Measurements from ENCODE around the gene TMEM203. TPM values are rescaled to one million over a fixed set of nuclear protein-coding genes. Genes with fewer than 3 reads are reported as not detected.

TMEM203 gene
- polyA plus RNA-seq, 1 donor, result 33.0 TPM

DNA sequence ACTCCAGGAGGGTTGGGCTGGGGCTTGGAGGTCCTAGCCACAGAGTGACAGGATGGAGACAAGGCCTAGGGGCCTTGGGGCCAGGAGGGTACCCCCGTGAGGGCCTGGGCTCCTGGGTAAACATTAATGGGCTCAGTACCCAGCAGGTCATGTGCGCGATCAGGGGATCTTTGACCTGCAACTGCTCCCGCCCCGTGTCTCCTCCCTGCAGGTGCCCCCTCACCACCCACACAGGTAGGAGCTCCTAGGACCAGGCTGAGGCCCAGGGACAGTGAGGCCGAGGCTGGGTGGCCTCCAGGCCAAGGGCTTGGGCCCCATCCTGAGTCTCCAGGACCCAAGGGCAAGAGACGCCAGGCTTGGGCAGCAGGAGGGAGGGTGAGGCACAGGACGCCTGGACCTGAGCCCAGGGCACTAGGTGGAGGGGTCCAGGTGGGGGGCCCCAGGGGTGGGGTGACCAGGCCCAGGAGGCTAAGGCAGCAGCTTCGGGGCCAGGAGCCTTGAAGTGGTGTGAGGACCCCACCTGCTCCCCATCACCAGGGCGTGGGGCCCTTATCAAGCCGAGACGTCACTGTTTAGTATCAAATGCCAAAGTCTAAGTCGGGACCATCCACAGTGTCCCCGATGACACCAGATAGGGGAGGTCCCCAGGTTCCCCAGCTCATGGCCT, 25.4 kb upstream of the TMEM203 start, which contains the start of gene SLC34A3:
Gene SLC34A3 (plus strand): TSS at position 197 of the 667 bp plus-strand sequence. CDS start 802 bp downstream, outside the sequence.
- DNase-seq (ENCODE audit: low read depth), result no peak

DNA sequence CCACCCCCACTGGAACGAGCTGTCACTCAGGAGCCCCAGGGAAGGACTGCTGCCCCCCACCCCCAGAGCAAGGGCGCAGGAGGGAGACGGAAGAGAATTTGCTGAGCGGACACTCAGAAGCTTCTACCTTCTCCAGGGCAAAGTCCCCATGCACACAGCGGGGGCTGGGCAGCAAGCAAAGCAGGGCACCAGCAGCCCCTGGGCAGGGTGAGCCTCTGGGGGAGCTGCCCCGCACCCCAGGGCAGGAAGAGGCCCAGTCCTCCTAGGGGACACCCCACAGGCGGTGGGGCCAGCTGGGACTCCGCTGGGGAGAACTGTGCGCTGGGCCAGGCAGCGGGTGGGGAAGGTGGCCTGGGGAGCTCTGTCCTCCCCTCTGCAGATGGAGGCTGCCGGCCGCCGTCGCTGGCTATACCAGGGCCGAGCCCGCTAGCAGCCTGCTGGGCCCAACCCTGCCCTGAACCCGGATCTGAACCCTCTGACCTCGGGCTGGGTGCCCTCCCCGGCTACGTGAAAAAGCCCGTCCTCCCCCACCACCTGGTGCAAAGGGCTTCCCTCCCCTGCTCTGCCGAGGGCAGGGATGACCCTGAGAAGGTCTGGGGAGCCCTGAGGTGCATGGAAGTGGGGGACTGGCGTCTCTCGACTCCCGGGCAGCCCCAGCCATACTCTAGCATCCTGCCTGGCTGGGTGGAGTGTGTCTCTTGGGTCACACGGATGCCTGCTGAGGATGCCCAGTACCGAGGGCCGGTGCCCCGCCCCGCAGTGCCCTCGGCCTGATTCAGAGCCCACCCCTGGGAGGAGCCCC, 24.7 kb upstream of the TMEM203 start:
- no peak for DNase-seq (ENCODE audit: low read depth)

DNA sequence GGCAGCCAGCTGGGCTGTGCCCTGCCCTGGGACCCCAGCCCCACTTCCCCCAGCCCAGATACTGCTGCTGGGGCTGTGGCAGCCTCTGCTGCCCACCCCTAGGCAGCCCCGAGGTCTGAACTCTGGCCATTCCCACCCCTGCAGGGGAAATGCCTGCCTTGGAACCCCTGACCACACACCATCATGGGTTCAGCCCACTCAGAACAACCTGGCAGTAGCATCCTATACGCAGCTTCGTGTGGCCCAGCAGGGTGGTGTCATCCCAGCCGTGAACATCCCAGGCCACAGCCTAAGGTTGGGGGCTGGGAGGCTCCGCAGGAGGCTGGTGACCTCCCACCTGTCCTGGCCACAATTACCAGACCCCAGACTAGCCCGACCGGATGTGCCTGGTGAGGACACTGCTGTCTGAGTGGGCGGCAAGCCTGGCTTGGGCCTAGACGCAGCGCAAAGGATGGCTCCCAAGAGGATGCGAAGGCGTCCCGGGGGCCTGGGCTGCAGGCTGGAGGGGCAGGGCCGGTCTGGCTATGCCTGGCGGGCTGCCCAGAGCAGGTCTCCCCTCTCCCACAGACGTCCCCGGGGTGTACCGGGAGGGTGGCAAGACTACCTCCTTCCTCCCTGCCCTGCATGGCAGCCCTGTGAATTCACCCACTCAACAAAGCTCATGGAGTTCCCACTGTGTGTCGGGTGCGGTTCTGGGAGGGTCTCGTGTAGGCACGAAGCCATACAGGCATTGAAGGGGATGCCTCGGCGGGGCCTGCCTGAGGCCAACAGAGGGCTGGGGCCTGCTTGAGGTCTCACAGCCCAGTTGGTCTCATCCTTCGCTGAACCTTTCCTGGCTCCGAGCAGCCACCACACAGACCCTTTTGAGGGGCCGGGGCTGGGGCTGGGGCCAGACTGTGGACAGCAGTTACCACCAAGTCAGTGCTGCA, 23.8 kb upstream of the TMEM203 start:
- DNase-seq (ENCODE audit: low read depth), result no peak

DNA sequence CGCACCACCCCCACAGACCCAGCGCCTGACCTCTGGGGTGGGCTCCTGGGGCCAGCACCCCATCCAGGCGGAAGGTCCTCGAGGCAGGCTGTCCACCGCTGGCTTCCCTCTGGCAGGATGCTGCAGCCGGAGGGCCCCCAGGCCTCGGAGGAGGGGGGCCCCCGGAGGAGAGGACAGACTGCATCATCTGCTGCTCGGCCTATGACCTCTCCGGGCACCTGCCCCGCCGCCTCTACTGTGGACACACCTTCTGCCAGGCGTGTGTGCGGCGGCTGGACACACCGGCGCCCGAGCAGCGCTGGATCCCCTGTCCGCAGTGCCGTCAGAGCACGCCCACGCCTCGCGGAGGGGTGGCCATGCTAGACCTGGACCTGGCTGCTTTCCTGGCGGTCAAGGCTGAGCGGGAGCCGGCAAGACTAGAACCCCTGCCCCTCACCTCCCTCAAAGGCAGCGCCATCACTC, 23.1 kb upstream of the TMEM203 start:
- DNase-seq (ENCODE audit: low read depth), result no peak

DNA sequence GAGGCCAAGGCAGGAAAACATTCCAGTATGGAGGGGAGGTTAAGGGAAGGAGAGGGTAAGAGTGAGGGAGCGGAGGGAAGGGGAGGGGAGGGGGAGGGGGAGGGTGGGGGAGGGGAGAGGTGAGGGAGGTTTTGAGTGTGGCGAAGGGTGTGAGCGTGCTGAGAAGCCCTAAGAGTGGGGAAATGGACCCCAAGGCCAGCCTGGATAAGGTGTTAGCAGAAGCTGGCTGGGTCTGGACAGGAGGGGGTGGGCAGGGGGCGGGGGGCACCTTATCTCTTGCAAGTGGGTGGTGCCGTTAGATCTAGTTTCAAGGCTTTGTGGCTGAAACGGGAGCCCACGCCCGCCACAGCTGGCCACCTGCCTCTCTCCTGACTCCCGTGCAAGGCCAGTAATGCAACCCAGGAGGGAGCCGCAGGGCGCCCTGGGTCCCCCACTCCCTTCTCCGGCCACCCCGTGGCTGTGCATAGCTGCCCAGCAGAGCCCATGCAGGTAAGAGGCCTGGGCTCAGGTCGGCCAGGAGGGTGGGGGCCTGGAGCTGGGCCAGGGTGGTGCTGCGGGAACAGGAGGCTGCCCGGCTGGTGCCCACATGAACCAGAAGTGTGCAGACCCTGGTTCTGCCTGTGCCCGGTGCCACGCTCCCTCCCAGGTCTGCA, 22.5 kb upstream of the TMEM203 start:
- no peak for DNase-seq (ENCODE audit: low read depth)

DNA sequence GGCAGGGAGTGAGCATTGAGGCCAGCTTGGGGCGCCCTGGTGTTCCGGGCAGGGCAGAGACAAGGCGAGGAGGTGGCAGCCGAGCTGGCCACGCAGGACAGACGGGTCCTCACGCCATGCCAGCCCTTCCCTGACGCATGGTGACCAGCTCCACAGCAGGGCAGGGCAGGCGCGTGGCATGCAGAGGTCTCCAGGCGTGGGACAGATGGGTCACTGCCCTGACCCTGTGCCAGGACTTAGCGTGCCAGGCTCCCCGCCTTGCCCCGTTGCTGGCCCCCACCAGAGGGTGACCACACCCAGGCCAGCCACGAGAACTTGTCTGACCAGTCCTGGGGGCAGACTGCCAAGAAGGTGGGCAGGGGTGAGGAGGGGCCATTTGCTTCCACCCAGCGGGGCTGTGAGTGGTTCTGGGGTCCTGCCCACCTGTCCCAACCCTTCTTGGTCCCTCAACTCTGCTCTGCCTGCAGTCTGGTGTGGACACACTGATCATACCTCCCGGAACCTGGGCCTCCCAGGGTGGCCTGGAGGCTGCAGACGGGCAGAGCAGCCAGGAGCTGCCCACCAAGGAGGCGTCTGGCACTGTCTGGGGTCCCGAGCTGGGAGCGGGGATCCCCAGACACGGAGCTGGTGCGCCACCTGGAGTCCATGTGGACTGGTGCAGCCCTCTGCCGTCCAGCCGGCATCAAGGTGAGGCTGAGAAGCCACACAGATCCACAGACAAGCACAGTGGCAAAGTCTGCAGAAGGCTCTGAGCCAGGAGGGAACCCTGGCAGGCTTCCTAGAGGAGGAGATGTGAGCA, 21.8 kb upstream of the TMEM203 start, which contains the start of gene RNF224:
Gene RNF224 (plus strand): TSS at position 449 of the 799 bp plus-strand sequence. CDS start 834 bp downstream, outside the sequence.
- DNase-seq (ENCODE audit: low read depth), result no peak

DNA sequence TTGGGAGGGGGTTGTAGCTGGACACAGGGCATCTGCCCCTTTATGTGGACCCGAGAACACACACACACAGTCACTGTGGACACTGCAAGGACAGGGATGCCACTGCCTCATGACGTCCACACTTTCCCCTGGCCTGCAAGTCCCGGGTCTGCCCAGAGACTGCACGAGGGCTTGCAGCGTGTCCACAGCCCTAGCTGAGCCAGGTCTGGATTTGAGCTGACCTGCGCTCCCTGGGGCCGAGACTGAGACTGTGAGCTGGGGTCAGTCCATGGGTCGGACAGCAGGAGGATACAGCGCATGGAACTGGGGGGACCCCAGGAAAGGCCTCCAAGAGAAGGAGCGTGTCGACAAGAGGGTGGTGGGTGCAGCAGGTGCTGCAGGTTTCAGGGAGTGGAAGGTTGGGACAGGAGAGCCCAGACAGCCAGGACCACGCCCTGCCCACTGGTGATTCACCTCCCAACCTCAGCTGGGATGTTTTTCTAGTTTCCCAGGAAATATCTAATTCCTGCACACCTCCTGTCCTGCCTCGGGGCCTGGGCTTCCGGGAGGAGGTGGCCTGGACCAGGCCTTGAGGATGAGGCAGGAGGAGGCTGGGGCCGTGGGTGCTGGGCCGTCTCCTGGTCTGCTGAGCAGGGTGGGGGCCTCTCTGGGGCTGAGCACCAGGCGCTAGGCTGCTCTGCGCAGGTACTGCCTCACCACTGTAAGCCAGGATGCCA, 21.0 kb upstream of the TMEM203 start:
- no peak for DNase-seq (ENCODE audit: low read depth)

DNA sequence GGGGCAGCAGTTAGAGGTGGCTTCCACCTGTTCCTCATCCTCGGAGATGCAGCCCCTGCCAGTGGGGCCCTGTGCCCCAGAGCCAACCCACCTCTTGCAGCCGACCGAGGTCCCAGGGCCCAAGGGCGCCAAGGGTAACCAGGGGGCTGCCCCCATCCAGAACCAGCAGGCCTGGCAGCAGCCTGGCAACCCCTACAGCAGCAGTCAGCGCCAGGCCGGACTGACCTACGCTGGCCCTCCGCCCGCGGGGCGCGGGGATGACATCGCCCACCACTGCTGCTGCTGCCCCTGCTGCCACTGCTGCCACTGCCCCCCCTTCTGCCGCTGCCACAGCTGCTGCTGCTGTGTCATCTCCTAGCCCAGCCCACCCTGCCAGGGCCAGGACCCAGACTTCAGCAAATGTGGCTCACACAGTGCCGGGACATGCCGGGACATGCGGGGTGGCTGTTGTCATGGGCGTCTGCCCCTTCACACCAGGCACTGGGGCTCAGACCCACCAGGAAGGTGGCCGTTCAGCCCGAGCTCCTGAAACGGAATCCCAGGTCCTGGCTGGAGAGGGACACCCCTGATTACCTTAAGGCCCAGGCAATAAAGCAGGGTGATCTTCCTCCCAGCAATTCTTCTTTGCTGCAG, 20.4 kb upstream of the TMEM203 start:
- DNase-seq (ENCODE audit: low read depth), result no peak

DNA sequence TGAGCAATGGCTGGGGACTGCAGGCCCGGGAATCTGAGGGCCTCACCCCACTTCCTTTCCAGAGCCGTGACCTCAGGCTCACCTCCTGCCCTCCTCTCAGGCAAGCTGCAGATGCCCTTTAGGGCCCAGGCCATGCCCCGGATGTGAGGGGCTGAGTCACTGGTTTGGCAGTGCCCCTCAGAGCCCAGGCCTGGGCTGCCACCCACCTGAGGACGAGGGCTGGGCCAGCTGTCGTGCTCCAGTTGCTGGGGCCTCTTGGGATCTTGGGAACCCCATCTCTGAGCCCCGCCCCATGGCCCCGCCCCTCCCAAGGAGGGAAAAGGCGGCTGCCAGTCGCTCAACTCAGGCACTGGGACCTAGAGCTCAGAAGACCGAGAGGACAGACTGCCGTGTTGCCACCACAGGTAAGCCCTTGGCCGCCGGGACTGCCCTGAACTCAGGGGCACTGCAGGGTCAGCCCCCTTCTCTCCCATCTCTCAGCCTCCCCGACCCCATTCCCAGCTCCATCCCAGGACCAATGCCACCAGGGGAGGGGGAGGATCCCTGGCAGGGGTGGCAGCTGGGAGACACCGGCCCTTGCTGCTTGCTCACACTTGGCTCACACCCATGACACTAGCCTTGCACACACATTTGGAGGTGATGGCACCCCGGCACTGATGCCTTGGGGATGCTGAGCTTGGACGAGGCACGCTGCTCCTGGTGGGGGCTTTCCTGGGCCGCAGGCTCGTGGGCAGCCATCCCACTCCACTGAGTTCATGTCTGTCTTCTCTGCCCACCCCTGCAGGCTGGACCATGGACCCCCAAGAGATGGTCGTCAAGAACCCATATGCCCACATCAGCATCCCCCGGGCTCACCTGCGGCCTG, 19.6 kb upstream of the TMEM203 start, which contains the start of gene CYSRT1:
Gene CYSRT1 (plus strand): TSS at position 345 of the 865 bp plus-strand sequence. CDS start 448 bp downstream, at position 793.
- DNase-seq (ENCODE audit: low read depth), result no peak

DNA sequence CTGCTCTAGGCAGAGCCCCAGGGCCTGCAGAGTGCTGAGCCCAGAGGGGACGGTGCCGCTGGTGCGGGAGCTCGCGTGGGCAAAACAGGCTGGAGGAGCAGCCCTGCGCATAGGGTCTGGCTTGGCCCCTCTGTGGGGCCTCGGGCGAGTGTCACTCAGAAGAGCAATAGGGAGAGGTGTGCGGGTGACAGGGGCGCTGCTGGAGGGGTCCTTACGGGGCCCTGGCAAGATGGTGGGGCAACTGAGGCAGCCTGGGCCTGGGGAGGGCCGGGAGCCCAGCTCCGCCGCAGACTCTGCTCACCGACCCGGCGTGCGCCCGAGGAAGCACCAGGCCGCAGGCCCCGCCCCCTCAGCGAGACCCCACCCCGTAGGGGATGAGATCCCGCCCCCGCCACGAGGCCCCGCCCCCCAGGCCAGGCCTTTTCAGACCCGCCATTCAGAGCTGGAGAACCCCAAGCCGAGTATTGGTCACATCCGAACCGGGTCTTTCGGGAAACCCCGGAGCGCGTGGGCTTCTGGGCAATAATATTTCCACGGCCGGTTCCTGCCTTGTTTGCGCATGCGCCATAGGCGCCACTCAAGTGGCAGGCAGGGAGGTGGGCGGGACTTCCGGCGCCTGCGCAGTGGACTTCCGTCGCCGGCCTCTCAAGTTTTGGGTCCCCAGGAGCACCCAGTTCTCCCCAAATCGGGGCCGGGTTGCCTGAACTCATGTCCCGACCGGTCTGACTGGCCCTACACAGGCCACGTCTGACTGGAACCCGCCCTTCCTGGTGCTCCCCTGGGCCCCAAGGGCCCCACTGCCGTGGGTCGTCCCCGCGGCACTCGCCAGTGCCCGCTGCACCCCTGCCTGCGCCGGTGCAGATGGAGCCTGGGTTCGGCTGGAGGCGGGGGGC, 17.9 kb upstream of the TMEM203 start:
- peak; percentile 93 for DNase-seq (ENCODE audit: low read depth)

DNA sequence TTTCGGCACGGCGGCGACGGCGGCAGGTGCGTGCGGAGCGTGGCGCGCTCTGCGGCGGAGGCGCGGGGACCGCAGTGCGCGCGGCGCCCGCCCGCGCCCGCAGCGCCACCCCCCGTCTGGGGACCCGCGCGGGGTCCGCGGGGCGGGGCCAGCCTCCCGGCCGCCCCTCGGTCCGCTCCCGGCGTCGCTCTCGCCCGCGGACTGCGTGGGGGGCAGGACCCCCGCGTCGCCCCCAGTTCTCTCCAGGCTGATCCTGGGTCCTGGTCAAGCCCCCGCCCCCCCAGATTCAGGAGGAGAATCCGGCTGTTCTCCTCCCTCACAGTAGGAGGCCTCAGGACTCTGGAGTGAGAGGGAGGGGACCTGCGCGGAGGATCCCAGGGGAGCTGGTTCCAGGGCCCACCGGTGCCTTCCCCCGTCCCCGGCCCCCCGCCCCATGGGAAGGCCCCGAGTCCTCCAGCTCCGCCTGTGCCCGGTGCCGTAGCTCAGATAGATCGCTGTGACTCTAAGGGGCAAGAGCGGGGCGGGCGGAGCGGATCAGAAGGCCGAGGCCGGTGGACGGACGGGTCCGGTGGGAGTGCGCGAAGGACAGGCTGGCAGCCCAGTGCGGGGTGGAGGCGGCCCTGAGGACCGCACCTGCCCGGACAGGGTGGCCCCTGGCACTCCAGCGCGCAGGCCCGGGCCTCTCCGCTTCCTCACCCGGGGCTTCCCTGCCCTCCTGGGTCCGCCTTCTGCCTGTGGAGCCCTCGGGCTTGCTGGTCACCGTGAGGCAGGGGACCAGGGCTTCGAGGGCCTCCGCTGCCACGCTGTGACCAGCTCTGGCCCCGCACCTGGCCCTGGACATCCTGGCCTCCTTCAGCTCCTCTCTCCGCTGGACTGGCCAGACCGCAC, 17.0 kb upstream of the TMEM203 start, which contains the start of gene RNF208:
Gene RNF208 (minus strand): TSS at position 51 of the 888 bp plus-strand sequence. CDS start 1,028 bp downstream, outside the sequence.
- DNase-seq (ENCODE audit: low read depth), result no peak

DNA sequence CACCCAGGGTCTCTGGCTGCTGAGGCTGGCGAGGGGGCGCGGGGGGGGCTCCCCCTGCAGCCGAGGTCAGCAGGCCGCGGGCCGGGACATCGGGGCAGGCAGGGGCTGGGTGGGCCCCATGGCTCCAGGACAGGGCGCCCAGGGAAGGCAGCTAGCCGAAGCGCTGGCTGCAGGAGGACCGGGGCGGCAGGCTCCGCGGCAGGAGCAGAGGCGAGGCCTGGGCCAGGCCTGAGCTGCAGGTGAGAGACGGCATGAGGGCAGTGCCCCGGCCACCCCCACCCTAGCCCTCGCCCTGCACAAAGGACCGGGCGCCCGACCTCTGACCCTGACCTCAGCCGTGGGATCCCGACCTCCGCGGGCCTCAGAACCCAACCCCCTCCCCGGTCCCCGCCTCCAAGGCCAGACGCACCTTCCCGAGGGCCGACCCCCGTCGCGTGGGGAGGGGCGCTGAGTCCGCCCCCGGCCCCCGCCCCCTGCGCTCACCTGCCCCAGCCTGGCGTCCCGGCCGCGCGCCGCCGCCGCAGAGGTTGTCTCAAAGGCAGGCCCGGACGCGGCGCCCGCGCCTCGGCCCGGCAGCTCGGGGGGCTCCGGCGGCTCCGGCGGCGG, 16.2 kb upstream of the TMEM203 start:
- no peak for DNase-seq (ENCODE audit: low read depth)

DNA sequence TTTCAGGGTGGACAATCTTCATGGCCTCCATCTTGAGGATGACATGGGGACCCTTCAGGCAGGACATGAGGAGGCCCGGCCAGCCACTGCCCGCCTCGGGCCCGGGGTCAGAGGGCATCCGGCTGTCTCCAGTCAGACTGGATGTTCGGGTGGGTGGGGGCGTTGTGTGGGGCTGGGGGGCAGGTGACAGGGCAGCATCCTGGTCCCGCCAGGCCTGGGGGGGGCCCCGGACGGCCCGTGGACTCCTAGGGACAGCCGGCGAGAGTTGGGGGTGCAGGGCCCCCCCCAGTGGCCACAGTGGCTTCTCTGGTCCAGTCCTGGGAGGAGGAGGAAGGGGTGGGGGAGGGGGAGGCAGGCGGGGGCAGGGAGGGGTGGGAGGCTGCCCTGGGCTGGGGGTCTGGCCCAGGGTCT, 15.7 kb upstream of the TMEM203 start:
- no peak for DNase-seq (ENCODE audit: low read depth)

DNA sequence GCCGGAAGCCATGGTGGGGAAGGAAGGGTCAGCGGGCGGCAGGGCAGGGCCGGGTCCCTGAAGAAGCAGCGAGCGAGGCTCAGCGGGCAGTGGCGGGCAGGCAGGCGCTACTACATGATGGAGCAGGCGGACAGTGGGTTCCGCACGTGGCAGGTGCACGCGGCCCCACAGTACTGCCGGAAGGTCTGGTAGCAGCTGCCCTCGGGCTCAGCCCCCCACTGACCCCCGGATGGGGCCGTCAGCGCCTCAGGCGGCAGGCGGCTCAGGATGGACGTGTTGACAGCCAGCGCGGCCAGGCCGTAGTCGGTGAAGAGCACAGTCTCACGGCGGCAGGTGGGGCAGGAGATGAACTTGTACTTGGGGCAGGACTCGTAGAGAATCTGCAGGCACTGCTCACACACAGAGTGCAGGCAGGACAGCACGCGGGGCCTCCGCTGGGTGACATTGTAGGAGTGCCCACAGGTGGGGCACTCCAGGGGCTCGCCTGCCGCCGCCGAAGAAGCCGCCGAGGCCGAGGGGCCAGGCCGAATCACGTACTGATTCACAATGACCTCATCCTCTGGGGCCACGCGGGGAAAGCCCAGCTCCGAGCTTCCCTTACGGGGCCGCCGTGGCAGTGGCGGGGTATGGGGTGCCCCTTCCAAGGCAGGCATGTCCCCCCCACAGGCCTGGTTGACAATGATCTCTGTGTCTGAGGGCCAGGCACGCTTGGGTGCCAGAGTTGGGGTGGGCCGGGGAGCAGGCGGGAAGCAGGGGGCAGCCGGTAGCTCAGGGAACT, 15.1 kb upstream of the TMEM203 start:
- DNase-seq (ENCODE audit: low read depth), result no peak

All from forelimb muscle (tissue), 1 donor.